Activated CD8-positive, alpha-beta memory T cell treated with anti-CD3 and anti-CD28 coated beads, Interleukin-2, amount 50 U/mL, for 24 hours (primary cell): Measurements from ENCODE around the gene GIMAP8.
"Not testable (repeated sequence)": the region's sequence is repeated elsewhere in the genome, so short reads cannot be mapped to it uniquely, and the experiment has no call there.

Source experiments
- DNase-seq: peaks from one replicate; pipeline ENCODE4 v3.0.0-alpha.2; 2020; ENCODE audit errors: extremely low read depth

Gene GIMAP8

DNA sequence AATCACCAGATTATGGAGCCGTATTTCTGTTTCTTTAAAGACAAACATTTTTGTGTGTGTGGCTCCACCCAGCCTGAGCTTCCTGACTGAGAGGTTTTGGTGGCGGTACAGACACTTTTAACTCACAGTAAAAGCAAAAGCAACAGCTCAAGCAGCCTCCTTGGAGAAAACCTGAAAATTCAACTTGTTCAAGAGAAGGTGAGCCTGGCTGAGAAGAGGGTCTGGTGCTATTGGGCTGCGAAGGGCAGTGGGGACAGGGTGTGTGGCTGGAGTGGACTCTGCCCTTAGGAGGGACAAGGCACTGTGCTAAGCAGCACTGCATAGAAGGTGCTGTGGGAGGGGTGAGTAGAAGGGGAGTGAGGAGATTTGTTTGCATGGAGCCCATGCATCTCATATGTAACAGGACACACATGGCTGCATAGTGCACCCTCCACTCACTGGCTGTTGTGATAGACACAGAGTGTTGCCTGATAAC lies 64.4 kb downstream of the GIMAP8 start, which contains the start of gene GIMAP7:
Gene GIMAP7, plus strand, starts transcription at position 125 of the 475 bp plus-strand sequence. CDS start 5,103 bp downstream, outside the sequence.
- no peak for DNase-seq

DNA sequence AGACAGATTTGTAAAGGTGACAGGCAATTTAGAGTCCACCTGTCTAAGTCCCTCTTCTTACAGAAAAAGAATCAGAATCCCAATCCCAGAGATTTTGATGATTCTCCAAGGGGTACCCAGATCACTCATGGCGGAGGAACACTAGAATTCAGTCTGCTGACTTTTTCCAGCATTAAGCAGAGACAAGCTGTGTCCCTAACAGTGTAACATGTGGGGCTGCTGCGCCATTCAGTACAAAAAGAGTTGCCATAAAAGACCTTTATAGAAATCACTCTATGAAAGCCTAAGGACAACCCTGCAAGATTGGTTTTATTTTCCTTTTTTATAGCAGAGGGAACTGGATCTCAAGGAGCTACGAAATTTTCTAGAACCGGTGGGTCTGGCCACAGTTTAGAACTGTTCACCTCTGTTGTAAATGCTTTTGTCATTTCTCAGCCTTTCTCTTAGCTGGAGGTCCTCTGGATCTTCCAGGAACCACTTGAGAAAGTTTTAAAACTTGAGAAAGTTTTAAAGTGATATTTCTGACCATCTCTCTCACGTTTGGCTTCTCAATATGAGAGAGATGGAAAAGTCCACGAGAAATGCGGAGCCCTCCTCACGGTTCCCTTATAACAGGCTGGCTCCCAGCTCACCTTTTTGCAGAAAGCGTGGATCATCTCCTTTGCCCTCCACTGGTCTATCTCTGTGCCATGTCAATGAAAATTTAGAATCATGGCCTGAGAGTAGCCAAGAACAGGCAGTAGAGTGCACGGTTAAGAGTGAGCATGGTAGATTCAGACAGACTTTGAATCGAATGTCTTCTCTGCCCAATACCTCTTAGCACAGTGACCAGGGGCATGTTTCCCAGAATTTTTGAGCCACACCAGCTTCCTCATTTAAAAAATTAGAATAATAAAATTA lies 65.1 kb downstream of the GIMAP8 start:
- no peak for DNase-seq

DNA sequence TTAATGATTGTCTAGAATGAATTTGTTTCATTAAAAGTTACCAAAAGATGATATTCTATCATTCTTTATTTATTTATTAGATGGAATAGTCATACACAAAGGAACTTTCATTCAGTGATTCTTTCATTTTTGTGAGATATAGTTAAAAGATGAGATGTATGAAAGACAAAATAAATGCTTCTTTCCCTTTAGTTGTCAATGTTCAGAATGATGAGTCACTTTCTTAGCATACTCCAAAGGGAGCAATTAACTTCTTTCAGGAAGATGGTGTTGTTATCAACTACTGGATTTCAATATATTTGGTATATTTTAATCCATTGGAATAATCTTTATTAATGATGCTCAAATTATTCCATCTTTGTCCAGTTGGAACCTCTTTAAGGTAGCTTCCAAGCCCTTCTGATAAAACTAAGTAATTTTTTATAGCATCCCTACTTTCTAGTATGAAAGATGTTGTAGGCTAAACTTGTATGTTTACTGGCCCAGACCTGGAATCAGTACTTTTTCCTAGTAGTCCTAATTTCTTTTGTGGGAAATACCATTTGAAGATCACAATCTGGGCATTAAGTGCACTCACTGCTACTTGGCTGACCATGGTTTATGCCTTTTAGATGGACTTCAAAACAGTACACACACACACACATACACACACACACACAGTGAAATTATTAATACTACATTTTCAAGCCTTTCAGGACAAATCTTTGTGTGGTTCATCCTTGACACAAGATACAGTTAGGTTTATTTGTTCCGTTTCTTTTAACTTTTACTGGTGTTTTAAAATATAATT lies 66.7 kb downstream of the GIMAP8 start:
- DNase-seq: no peak

DNA sequence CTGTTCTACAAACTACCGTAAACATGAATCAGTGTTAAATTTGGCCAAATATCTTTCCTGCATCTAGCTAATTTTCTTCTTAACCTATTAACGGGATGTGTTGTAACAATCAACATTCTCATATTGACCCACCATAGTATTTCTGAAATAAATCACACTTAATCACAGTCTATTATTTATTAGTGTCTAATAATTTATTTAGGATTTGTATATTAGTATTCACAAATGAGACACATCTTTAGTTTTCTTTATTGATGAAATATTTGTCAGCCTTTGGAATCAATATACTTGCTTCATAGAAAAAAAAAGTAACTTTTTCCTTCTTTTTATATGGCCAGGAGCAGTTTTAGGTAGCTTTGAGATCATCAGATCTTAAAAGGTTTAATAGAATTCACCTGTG lies 68.9 kb downstream of the GIMAP8 start:
- DNase-seq: no peak

DNA sequence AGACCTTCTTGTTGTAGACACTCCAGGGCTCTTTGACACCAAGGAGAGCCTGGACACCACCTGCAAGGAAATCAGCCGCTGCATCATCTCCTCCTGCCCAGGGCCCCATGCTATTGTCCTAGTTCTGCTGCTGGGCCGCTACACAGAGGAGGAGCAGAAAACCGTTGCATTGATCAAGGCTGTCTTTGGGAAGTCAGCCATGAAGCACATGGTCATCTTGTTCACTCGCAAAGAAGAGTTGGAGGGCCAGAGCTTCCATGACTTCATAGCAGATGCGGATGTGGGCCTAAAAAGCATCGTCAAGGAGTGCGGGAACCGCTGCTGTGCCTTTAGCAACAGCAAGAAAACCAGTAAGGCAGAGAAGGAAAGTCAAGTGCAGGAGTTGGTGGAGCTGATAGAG lies 69.7 kb downstream of the GIMAP8 start:
- DNase-seq: no peak

DNA sequence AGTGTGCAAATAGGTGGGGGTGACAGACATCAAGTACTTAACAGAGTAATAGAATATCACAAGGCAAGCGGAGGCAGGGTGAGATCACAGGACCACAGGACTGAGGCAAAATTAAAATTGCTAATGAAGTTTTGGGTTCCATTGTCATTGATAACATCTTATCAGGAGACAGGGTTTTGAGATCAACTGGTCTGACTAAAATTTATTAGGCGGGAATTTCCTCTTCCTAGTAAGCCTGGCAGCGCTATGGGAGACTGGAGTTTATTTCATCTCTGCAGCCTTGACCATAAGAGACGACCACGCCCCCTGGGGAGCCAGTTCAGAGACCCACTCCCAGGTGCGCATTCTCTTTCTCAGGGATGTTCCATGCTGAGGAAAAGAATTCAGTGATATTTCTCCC lies 72.5 kb downstream of the GIMAP8 start:
- DNase-seq: not testable (repeated sequence)

DNA sequence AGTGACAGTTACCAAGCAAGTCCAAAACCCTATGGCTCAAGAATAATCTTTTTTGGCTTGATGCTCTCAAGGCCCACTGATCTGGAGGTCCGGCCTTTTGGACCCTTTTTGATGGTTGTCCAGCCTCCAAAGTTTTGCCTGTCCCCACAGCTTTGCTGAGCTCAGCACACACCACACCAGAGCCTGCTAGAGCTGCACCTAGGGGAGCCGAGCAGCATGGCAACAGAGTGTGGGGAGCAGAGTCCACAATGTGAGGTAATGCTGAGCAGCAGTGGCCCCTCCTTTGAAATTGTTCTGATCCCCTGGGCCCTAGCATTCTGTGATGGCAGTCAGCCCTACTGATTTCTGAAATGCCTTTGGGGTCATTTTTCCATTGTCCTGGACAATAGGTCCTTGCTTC lies 73.6 kb downstream of the GIMAP8 start:
- no peak for DNase-seq
